NT2/D1 (cell line): ENCODE measurements around the gene NTN3.

ENCODE experiments used
- DNase-seq: peaks from one replicate; pipeline ENCODE4 v3.0.0-alpha.2; 2011; ENCODE audit warnings: low read depth, low spot score
- H3K27me3 ChIP-seq: 2 replicates; pipeline ENCODE4 v1.6.0; 2011; ENCODE audit warnings: mild to moderate bottlenecking; ENCODE audit not compliant: insufficient read length, insufficient read depth
- H3K36me3 ChIP-seq: 2 replicates; pipeline ENCODE4 v1.6.1; 2011; ENCODE audit warnings: mild to moderate bottlenecking, low read length, mixed read lengths; ENCODE audit not compliant: insufficient read depth, insufficient read length
- H3K4me1 ChIP-seq: 2 replicates; pipeline ENCODE4 v1.5.1; 2011; ENCODE audit not compliant: insufficient read depth, insufficient read length
- H3K4me3 ChIP-seq: 2 replicates; pipeline ENCODE4 v1.5.1; 2011; ENCODE audit warnings: low read depth; ENCODE audit not compliant: insufficient read length
- H3K9ac ChIP-seq: 2 replicates; pipeline ENCODE4 v1.6.0; 2011; ENCODE audit warnings: low read depth; ENCODE audit not compliant: insufficient read length
- H3K9me3 ChIP-seq: 2 replicates; pipeline ENCODE4 v1.5.1; 2011; ENCODE audit warnings: mild to moderate bottlenecking, low read length; ENCODE audit not compliant: insufficient read depth
- SUZ12 ChIP-seq: IDR thresholded peaks from 2 replicates; pipeline ENCODE4 v1.6.1; 2011; ENCODE audit not compliant: insufficient read length, insufficient read depth; ENCODE audit errors: extremely low read depth
- YY1 ChIP-seq: IDR thresholded peaks from 2 replicates; pipeline ENCODE4 v1.6.1; 2011; ENCODE audit not compliant: insufficient read length, insufficient read depth
- ZNF274 ChIP-seq: IDR thresholded peaks from 2 replicates; pipeline ENCODE4 v1.6.1; 2011; ENCODE audit warnings: mild to moderate bottlenecking, low read depth, low read length

NTN3 gene

DNA sequence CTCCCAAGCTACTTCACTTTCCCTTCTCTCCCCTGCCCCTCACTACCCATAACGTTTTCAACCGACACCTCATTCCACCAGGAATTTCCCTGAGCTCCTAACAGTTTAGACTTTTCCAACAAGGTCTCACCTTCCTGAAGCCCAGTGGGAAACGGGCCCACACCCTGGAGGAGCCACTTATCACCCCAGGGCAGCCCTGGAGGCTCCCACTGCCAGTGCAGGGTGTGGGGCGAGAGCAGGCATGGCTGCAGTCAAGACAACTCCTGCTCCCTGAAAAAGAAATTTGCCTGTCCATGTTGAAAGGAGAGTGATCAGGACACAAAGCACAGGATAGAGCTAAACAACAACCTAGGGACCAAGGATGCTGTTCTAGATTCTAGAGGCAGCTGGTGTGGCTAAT is 43.6 kb upstream of the NTN3 start:
- Histone ChIP-seq H3K36me3 (peaks cover 17% of the 10 kb centered on the region), H3K9me3 (no peaks in the 10 kb centered on the region), H3K4me1 (peaks cover 17% of the 10 kb centered on the region), H3K4me3 (no peak overlapping the region), H3K27me3 (no peaks in the 10 kb centered on the region), H3K9ac (no peak overlapping the region)
- DNase-seq: no peak
- TF ChIP-seq YY1 (no peak), ZNF274 (no peak), SUZ12 (no peak)

DNA sequence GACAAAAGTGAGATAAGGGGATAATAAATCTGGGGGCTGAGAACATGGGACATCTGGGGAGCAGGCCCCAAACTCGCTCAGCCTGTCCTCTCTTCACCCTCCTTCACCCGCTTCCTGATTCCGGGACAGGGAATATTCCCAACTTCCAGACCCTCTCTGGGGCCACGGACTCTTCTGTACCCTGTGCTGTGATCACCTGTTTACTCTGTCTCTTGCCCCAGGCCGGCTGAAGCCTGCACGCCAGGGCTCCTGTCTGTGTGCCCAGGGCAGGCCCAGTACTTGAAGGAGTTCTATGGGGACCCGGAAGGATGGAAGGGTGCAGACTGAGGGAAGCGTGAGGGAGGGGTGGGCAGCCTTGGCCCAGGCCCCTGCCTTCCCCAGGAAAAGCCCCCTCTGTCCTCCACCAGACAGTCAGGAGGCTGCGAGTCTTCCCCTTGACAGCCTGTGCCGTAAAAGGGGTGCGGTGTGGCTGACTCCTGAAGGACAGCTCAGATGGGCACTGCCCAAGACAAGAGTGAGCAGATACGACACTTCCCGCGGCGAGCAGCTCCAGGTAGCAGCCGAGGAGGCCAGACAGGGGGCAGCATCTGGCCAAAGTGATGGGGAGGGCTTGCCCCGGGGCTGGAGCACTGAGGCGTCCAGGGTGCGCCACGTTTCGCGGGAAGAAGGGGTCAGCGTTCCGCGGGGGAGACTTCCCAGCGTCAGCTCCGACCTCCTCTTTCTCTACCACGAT is 42.9 kb upstream of the NTN3 start:
- peak; percentile 33 for DNase-seq
- H3K4me1 ChIP-seq: peaks cover 18% of the 10 kb centered on the region
- no peaks in the 10 kb centered on the region for H3K9me3 ChIP-seq
- peak overlapping the region; percentile 75 for H3K4me3 ChIP-seq
- H3K27me3 ChIP-seq: no peaks in the 10 kb centered on the region
- no peak for TF ChIP-seq YY1
- no peak for TF ChIP-seq ZNF274
- TF ChIP-seq SUZ12: no peak
- H3K9ac ChIP-seq: peak overlapping the region; percentile 94
- peaks cover 24% of the 10 kb centered on the region for H3K36me3 ChIP-seq

DNA sequence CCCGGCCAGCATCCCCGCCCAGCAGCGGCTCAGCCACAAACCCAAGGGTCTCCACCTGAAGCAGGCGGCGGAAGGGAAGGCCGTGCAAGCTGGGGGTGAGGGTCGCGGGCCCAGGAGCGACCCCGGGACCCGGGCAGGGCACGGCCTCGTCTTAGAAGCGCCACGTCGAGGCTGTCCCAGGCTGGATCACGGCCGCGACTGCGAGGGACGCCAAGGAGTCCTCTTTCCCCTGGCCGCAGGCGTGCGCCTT is 42.4 kb upstream of the NTN3 start:
- no peaks in the 10 kb centered on the region for H3K27me3 ChIP-seq
- H3K36me3 ChIP-seq: peaks cover 29% of the 10 kb centered on the region
- peak overlapping the region; percentile 75 for H3K4me3 ChIP-seq
- no peak for DNase-seq
- H3K4me1 ChIP-seq: peaks cover 18% of the 10 kb centered on the region
- TF ChIP-seq YY1 (no peak), SUZ12 (no peak), ZNF274 (no peak)
- H3K9ac ChIP-seq: peak overlapping the region; percentile 94
- H3K9me3 ChIP-seq: no peaks in the 10 kb centered on the region

DNA sequence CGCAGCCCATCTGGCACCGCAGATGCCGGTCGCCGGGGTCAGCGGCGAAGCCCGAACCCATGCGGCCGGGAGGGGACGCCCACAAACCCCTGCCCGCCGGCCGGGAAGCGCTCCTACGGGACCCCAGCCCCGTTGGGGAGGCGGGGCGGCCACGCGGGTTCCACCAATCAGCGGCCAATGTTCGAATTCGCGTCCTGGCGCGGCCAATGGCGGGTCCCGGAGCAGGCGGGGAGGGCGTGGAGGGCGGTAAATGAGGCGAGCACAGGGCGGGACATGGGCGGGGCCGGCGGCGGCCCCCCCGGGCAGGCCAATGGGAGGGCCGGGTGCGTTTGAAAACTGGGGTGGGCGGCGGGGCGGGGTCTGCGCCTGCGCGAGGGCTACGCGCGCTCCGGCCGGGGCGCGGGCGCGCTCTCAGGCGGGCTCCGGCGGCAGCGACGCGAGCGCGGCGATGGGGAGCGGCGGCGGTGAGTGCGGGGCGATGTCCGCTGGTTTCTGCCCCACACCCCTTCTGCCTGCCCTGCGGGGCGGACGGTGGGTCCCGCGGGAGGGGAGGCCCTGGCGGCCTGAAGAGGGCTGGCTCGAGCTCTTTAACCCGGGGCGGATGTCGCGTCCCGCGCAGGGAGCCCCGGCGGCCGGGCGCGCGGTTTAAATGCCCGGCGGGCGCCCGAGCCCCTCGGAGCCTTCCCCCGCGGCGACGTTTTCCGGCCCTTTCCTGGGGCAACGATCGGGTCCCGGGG is 41.9 kb upstream of the NTN3 start, which contains the start of gene CCNF:
TSS of gene CCNF (plus strand) at position 414 of the 737 bp plus-strand sequence. CDS start at position 449, 35 bp downstream.
- peaks cover 34% of the 10 kb centered on the region for H3K36me3 ChIP-seq
- no peaks in the 10 kb centered on the region for H3K9me3 ChIP-seq
- TF ChIP-seq ZNF274: no peak
- TF ChIP-seq SUZ12: no peak
- no peak for TF ChIP-seq YY1
- no peaks in the 10 kb centered on the region for H3K27me3 ChIP-seq
- H3K9ac ChIP-seq: peak within 1 kb of the TSS; percentile 97
- H3K4me3 ChIP-seq: peak within 1 kb of the TSS; percentile 90
- H3K4me1 ChIP-seq: peaks cover 18% of the 10 kb centered on the region
- peak; percentile 94 for DNase-seq

DNA sequence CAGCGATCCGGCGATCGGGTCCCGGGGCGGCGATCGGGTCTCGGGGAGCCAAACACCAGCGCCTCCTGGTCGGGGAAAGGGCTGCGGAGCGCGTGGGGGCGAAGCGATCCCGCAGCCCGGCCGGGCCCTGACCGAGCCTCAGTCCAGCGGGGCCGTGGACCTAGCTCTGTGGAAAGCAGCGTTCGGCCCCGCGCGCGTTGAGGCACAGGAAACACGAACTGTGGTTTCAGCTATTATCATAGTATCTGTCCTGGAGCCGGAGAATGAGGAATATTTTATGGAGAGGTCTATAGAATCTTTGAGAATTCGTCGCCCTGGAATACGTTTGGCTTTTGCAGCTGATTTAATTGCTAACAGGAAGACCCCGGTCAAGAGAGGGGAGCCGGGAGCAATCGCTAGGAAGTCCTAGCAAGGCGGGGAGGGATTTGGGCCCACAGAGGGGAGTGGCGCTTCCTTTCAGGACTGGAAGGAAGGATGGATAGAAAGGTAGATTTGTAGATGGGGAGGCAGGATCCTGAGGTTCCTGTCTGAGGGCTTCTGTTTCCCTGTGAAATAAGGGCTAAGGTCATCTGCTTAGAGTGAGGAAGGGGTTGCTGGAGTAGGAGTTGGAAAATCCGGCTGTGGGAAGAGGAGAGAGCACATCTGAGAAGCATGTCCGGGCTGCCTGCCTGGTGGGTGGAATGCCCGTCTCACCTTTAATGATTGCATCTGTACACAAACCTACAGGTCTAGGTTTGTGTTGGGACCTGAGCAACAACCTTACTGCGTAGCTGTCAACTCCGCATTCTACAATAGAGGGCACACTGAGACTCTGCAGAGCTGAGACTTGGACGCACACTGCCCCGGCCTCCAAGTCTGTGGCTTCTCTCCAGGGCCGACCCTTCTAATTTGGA is 41.1 kb upstream of the NTN3 start:
- H3K4me3 ChIP-seq: peak overlapping the region; percentile 90
- H3K9ac ChIP-seq: peak overlapping the region; percentile 97
- H3K4me1 ChIP-seq: peaks cover 18% of the 10 kb centered on the region
- no peaks in the 10 kb centered on the region for H3K27me3 ChIP-seq
- DNase-seq: no peak
- H3K9me3 ChIP-seq: no peaks in the 10 kb centered on the region
- TF ChIP-seq ZNF274 (no peak), SUZ12 (no peak), YY1 (no peak)
- peaks cover 40% of the 10 kb centered on the region for H3K36me3 ChIP-seq

DNA sequence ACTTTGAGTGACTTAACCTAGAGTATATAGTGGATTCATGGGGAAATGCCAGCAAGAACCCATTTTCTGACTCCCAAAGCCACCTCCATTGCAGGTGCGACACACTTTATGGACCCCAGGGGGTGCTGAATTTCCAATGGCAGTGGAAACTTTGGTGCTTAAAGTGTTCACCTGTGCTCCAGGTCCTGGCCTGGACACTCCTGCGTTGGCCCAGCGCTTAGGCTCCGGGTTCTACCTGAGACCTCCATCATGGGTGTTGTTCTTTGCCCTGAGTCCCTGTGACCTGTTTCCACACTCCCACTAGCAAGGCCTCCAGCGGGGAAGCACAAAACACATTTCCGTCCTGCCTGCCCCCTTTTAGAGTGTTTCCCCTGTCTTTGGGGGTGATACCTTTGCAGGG is 38.8 kb upstream of the NTN3 start:
- TF ChIP-seq SUZ12: no peak
- no peak for TF ChIP-seq YY1
- TF ChIP-seq ZNF274: no peak
- DNase-seq: no peak
- Histone ChIP-seq H3K9me3 (no peaks in the 10 kb centered on the region), H3K36me3 (peaks cover 62% of the 10 kb centered on the region), H3K4me3 (no peak overlapping the region), H3K4me1 (peaks cover 15% of the 10 kb centered on the region), H3K27me3 (no peaks in the 10 kb centered on the region), H3K9ac (no peak overlapping the region)
